ENCODE results near the gene RGS16.

- TF ChIP-seq MAX (IDR thresholded peaks at IDR 0.05; ENCODE audit: low read depth) = no peak
- no peak for TF ChIP-seq MXI1 (IDR thresholded peaks at IDR 0.05; ENCODE audit: low read depth, low read length)
- TF ChIP-seq CTCF (IDR thresholded peaks at IDR 0.05) = peak; percentile 89
- TF ChIP-seq GATA2 (CRISPR knock-in tag; IDR thresholded peaks at IDR 0.05) = no peak
- no peak for TF ChIP-seq IRF3 (IDR thresholded peaks at IDR 0.05; ENCODE audit: low read depth, low read length)
- peak; percentile 80 for TF ChIP-seq RAD21 (IDR thresholded peaks at IDR 0.05; ENCODE audit: low read length)
Observed at GRCh38 chr1:182595641-182596240, 8.4 kb downstream of the RGS16 start.
